Stimulated activated naive CD8-positive, alpha-beta T cell treated with anti-CD3 and anti-CD28 coated beads, Interleukin-15, Interleukin-2, amounts not matched to agents 100 U/mL and 50 U/mL, for 24 hours (primary cell): ENCODE results near the gene ADAMTSL1.

Experiments used
- ATAC-seq: fragments of 150-1000 bp; cut with Tn5 transposase; one replicate; pipeline ENCODE4 v1.10.0; 2021
- DNase-seq: peaks from one replicate; pipeline ENCODE4 v3.0.0; 2021

The ADAMTSL1 gene

GRCh38 chr9:18473652-18474279 is at the start of gene ADAMTSL1:
TSS of gene ADAMTSL1 (plus strand) at chr9:18474153. CDS start at chr9:18474233, 80 bp downstream.
- DNase-seq: no peak

GRCh38 chr9:18427691-18428090 is 46.3 kb upstream of the ADAMTSL1 start:
- ATAC-seq (no peak), DNase-seq (no peak)

More at GRCh38 chr9:18473652-18474279, at the start of gene ADAMTSL1:
- ATAC-seq: no peak

- ATAC-seq (no peak), DNase-seq (no peak)
Measured at GRCh38 chr9:18428661-18429060, 45.3 kb upstream of the ADAMTSL1 start.

GRCh38 chr9:18429070-18429469 is 44.9 kb upstream of the ADAMTSL1 start:
- DNase-seq: no peak
- no peak for ATAC-seq

- ATAC-seq: no peak
- no peak for DNase-seq
Measured at GRCh38 chr9:18433620-18434019, 40.3 kb upstream of the ADAMTSL1 start.

- no peak for DNase-seq
- no peak for ATAC-seq
Measured at GRCh38 chr9:18437315-18438201, 36.4 kb upstream of the ADAMTSL1 start.

- ATAC-seq (no peak), DNase-seq (no peak)
Measured at GRCh38 chr9:18438300-18438925, 35.5 kb upstream of the ADAMTSL1 start.

DNA sequence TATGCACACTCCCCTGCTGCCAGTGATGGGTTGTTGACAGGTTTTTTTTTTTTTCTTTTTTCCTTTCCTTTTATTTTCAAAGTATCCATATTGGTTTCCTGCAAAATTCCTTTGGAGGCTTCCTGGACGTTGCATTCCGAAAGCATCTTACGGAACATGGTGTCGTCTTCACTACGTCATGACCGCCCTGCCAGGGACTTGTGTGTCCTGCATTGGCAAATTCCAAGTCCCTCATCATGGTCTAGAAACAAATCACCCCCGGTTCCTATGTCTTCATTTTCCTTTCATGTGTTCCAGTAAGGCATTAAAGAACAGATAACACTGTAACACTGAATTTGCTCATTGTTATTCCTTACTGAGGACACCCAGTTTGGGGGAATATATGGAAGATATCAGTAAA is 35.0 kb upstream of the ADAMTSL1 start:
- no peak for ATAC-seq
- DNase-seq: no peak

- no peak for DNase-seq
- ATAC-seq: no peak
Measured at GRCh38 chr9:18441261-18441660, 32.7 kb upstream of the ADAMTSL1 start.

- ATAC-seq (peak; percentile 87), DNase-seq (peak; percentile 64)
Measured at GRCh38 chr9:18442629-18443491, 31.1 kb upstream of the ADAMTSL1 start.

GRCh38 chr9:18447131-18447530 is 26.8 kb upstream of the ADAMTSL1 start:
- no peak for DNase-seq
- ATAC-seq: no peak

DNA sequence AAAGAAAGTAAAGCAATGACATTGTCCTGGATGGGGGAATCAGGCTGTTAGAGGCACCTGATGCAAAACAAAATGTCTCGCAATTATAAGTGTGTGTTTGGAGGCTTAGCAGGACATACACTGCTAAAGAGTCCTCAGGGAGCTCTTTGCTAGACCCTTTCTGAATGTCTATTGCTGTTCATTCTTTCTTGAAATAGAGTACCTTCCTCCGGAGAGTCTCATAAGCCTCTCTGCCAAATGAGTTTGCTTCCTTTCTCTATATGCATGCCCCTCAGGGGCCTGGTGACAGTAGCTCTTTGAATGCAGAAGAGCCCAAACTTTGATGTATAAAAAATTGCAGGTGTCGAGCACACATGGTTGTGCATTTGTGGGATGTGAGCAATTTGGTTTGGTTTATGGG is 26.4 kb upstream of the ADAMTSL1 start:
- ATAC-seq: no peak

DNA sequence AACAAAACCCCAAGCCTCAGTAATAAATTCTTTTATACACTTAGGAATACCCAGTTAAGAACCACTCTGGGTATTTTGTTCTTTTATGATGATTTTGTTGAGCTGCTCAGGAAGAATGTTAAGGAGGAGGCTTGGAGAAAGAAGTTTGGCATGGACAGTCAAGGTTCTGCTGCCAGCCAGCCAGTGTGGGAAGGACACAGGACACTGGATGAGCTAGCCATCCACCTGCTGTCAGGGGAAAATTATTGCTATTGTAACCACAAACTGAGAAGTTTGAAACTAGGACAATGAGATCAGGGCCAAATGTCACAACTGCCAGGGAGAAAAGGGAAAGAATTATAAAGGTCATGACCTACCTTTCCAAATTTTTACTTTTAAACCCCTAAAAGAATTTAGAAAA is 25.9 kb upstream of the ADAMTSL1 start:
- ATAC-seq: no peak

More for the DNA sequence above, 26.4 kb upstream of the ADAMTSL1 start:
- no peak for DNase-seq

GRCh38 chr9:18451406-18451805 is 22.5 kb upstream of the ADAMTSL1 start:
- ATAC-seq: no peak

More for the DNA sequence above, 25.9 kb upstream of the ADAMTSL1 start:
- DNase-seq: no peak

GRCh38 chr9:18452276-18452675 is 21.7 kb upstream of the ADAMTSL1 start:
- ATAC-seq (no peak), DNase-seq (no peak)

More at GRCh38 chr9:18451406-18451805, 22.5 kb upstream of the ADAMTSL1 start:
- DNase-seq: no peak

DNA sequence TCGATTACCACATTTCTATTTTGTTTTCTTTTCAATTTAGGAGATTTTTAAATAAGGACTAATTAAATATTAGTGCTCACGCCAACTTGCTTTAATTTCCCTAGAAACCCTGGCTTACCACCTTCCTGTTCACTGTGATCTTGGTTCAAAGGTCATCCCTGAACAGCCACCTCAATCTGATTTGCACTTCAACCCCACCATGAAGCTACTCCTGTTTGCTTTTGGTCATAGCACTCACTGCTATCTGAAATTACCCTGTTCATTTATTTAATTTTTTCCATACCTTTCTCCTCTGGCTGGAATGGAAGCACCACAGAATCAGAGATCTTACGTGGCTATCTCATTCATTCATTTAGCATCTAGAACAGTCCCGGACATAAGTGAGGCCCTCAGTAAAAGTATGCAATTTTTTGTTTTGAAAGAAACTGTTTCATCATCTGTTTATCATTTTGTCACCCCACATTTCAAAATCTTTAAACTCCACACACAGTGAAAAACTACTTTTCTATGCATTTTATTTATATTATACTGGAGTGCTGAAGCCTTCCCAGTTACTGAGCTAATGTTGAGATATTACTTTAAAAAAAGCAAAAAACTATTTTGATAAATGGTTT is 17.2 kb upstream of the ADAMTSL1 start:
- ATAC-seq (no peak), DNase-seq (no peak)

GRCh38 chr9:18457510-18457909 is 16.4 kb upstream of the ADAMTSL1 start:
- no peak for ATAC-seq
- DNase-seq: no peak

- ATAC-seq (no peak), DNase-seq (no peak)
Measured at GRCh38 chr9:18459962-18460584, 13.9 kb upstream of the ADAMTSL1 start.

GRCh38 chr9:18461496-18461895 is 12.5 kb upstream of the ADAMTSL1 start:
- ATAC-seq (no peak), DNase-seq (no peak)

DNA sequence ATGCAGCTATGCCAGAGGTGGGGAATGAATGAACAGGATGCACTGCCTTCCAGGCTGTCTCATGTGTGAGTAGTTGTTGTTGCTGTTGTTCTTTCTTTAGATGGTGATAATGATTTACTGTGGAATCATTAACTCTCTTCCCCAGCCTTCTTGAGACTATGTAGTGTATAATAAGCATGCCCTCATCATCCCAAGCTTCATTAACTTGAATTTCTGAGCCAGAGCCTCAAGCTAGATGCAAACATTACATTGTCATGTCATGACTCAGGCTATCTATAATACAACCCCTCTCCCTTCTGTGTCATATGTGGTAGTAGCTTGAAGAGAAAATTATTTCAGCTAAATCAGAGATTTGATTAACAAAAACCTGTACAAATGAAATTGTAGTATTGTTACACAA is 10.0 kb upstream of the ADAMTSL1 start:
- ATAC-seq: no peak

DNA sequence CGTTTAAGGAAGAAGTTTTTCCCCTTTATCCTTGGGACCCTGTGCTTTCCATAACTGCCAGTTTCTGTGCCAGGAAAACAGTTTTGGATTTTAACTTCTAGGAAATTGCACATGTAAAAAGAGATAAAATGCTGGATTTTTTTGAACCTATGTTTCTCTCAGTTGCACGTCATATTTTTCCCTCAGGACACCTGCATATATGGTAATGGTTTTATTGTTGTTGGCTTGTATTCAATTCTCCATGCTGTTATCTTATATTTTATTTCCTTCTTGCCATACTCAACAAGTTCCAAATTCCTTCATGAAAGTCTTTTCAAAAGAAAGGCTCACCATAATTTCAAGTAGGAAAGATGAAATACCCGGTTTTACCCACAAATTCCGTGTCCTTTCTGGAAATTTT is 7.9 kb upstream of the ADAMTSL1 start:
- ATAC-seq (no peak), DNase-seq (no peak)

More for the DNA sequence above, 10.0 kb upstream of the ADAMTSL1 start:
- no peak for DNase-seq
